Glomerular endothelial cell (primary cell): Measurements from ENCODE around the gene C1orf146. TPM values are rescaled to one million over a fixed set of nuclear protein-coding genes. Genes with fewer than 3 reads are reported as not detected.
"Not testable (repeated sequence)": the region's sequence is repeated elsewhere in the genome, so short reads cannot be mapped to it uniquely, and the experiment has no call there.

ENCODE experiments used
- DNase-seq: peaks from one replicate; pipeline ENCODE4 v3.0.0-alpha.2; 2011; ENCODE audit warnings: low read depth, low spot score; ENCODE audit errors: extremely low read depth
- total RNA-seq: library from RNA; depleted of rRNA; stranded (reverse); fragments of >200 nt; gene quantifications from 2 replicates; pipeline ENCODE4 v1.2.3, GENCODE V29; 2015

The C1orf146 gene
- total RNA-seq, result not detected in 2 replicates

- DNase-seq, result no peak
Measured at GRCh38 chr1:92217721-92218120, at the start of gene C1orf146. Gene C1orf146 (plus strand): TSS chr1:92217915. CDS start chr1:92231421, 13,506 bp downstream.

- DNase-seq, result no peak
Measured at GRCh38 chr1:92168657-92169056, 49.1 kb upstream of the C1orf146 start.

GRCh38 chr1:92169214-92170005, 48.3 kb upstream of the C1orf146 start:
- no peak for DNase-seq

- DNase-seq, result no peak
Measured at GRCh38 chr1:92184632-92185031, 33.1 kb upstream of the C1orf146 start.

GRCh38 chr1:92186081-92186480, 31.6 kb upstream of the C1orf146 start:
- DNase-seq, result no peak

GRCh38 chr1:92188436-92189255, 29.1 kb upstream of the C1orf146 start:
- no peak for DNase-seq

- DNase-seq, result no peak
Measured at GRCh38 chr1:92191726-92192125, 26.0 kb upstream of the C1orf146 start.

GRCh38 chr1:92192246-92192645, 25.5 kb upstream of the C1orf146 start:
- DNase-seq, result no peak

GRCh38 chr1:92194511-92194910, 23.2 kb upstream of the C1orf146 start:
- DNase-seq, result no peak

GRCh38 chr1:92201973-92202372, 15.7 kb upstream of the C1orf146 start:
- DNase-seq, result no peak

GRCh38 chr1:92203105-92203504, 14.6 kb upstream of the C1orf146 start:
- DNase-seq, result no peak

- no peak for DNase-seq
Measured at GRCh38 chr1:92210701-92211100, 7.0 kb upstream of the C1orf146 start.

- no peak for DNase-seq
Measured at GRCh38 chr1:92211166-92211565, 6.5 kb upstream of the C1orf146 start.

- DNase-seq, result no peak
Measured at GRCh38 chr1:92218559-92218958, 844 bp downstream of the C1orf146 start.

- DNase-seq, result no peak
Measured at GRCh38 chr1:92219028-92219427, 1.3 kb downstream of the C1orf146 start.

- no peak for DNase-seq
Measured at GRCh38 chr1:92228401-92228800, 10.7 kb downstream of the C1orf146 start.

- DNase-seq, result no peak
Measured at GRCh38 chr1:92230736-92231135, 13.0 kb downstream of the C1orf146 start.

- DNase-seq, result no peak
Measured at GRCh38 chr1:92240034-92240433, 22.3 kb downstream of the C1orf146 start.

- no peak for DNase-seq
Measured at GRCh38 chr1:92244376-92244775, 26.7 kb downstream of the C1orf146 start.

GRCh38 chr1:92254714-92255113, 37.0 kb downstream of the C1orf146 start:
- DNase-seq, result not testable (repeated sequence)

- DNase-seq, result no peak
Measured at GRCh38 chr1:92259350-92259749, 41.6 kb downstream of the C1orf146 start.

- no peak for DNase-seq
Measured at GRCh38 chr1:92262516-92262915, 44.8 kb downstream of the C1orf146 start.
